AG09319 (cell line): ENCODE measurements around the gene MINDY4B.
"Not testable (repeated sequence)": the region's sequence is repeated elsewhere in the genome, so short reads cannot be mapped to it uniquely, and the experiment has no call there.

Source experiments
- DNase-seq: peaks from one replicate; pipeline ENCODE4 v3.0.0-alpha.2; 2010; ENCODE audit warnings: low read depth; ENCODE audit errors: extremely low read depth
- CTCF ChIP-seq: IDR thresholded peaks from 2 replicates; pipeline ENCODE4 v1.5.1; 2011; ENCODE audit warnings: low read depth, mild to moderate bottlenecking, inconsistent platforms, low read length, moderate library complexity

MINDY4B gene

DNA sequence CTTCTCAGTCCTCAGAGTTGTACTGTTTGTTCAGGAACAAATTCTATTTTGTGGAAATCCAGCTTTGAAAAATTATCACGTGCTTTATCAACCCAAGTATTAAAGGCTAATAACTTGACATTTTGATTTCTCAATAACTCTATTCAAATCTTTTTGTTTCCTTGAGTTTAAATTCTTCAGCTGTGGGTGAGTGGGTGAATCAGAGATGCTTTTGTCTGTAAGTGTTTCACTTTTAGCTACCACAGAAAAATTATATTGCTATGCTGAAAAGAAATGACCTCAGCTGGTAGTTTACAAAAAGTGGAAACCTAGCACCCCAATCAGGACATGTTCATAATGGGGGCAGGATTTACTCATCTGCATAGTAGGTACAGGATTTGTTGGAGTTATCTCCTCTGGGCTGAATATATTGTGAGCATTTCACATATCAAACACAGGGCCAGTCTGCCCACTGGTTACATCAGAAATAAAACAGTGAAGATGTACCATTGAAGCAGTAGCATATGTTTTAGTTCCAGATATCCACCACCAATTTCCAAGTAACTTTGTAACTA lies 30.5 kb downstream of the MINDY4B start:
- DNase-seq, result no peak
- no peak for TF ChIP-seq CTCF

DNA sequence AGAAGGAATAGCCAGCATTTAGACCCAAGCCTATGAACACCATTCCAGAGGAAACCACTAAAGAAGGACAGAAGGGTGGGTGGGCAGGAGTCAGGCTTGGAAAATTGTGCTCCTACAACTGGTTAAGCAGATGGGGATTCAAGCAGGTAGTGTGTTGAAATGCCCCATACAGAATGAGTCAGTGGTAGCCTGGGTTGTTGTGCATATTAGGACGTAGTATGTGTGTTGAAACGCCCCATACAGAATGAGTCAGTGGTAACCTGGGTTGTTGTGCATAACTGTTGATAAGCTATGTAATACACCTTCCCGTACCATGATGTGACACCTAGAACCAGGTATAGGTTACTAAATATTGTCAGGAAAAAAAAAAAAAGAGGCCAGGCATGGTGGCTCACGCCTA lies 34.0 kb downstream of the MINDY4B start:
- TF ChIP-seq CTCF, result no peak
- no peak for DNase-seq

DNA sequence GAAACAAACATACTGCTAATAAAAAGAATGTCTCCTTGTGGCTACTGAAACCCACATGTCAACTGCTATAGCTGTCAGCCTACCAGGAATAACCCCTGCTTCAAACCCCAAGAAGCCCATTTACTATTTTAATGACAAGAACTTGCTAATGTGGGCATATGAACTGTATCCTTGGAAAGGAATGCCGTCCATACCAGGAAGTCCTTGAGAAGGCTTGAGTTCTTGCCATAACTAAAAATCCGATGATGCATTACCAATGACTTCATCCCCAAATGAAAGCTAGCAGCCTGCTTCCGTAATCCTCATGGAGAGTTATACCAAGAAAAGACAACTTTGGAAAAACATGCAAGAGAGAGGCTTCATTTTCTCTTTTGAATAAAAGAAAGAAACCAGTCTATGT lies 34.8 kb downstream of the MINDY4B start:
- TF ChIP-seq CTCF, result no peak
- DNase-seq, result no peak

GRCh38 chr3:150868282-150868681 lies 37.0 kb downstream of the MINDY4B start:
- no peak for DNase-seq
- no peak for TF ChIP-seq CTCF

DNA sequence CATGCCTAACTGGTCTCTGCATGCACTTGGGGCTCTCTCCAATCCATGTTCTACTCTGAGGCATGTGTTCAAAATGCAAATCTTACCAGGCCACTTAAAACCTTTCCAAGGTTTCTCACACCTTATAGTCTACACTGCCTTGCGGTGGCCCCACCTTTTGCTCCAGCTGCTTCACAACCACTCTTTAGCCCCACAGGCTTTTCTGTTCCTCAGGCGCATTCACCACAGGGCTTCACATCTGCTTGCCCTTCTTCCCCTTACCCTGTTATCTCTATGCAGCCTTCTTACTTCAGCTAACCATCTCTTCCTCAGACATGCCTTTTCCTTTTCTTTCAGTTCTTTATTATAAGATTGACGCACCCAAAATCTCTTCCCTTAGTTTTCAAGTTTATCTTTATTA lies 37.8 kb downstream of the MINDY4B start:
- no peak for TF ChIP-seq CTCF
- DNase-seq, result no peak

- DNase-seq, result not testable (repeated sequence)
Measured at GRCh38 chr3:150863921-150864320, 41.3 kb downstream of the MINDY4B start.

- TF ChIP-seq CTCF, result no peak
- DNase-seq, result no peak
Measured at GRCh38 chr3:150861851-150862250, 43.4 kb downstream of the MINDY4B start.

DNA sequence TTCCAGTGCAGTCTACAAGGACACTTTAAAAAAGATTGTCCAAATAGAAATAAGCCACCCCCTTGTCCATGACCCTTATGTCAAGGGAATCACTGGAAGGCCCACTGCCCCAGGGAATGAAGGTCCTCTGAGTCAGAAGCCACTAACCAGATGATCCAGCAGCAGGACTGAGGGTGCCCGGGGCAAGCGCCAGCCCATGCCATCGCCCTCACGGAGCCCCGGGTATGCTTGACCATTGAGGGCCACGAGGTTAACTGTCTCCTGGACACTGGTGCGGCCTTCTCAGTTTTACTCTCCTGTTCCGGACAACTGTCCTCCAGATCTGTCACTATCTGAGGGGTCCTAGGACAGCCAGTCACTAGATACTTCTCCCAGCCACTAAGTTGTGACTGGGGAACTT lies 47.3 kb downstream of the MINDY4B start:
- not testable (repeated sequence) for DNase-seq
